ENCODE results near the gene FKRP. TPM values are rescaled to one million over a fixed set of nuclear protein-coding genes. Genes with fewer than 3 reads are reported as not detected.
"Not testable (repeated sequence)": the region's sequence is repeated elsewhere in the genome, so short reads cannot be mapped to it uniquely, and the experiment has no call there.

Gene FKRP
- total RNA-seq, 2 experiments from 2014 or later: 13.4 to 15.4 TPM

DNA sequence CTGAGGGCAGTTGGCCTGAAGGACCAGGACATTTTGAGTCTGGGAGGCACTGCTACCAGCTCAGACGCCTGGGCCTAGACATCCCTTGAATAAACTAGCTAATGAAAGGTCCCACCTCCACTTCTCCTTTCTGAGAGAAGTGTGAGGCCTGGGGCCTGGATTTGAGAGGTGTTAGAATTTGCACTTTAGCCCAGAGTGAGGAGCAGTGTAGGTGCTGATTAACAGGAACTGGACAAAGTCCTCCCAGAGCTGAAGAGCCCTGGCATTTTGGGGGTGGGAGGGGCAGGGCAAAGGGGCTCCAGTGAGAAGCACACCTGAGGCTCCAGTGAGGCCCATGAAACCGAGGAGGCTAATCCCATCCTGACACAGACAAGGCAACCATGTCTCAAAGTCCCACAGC lies 57.7 kb downstream of the FKRP start:
- no peaks in the 10 kb centered on the region for H3K36me3 Mint-ChIP-seq (ENCODE audit: low read depth)
- DNase-seq: no peak
- no peaks in the 10 kb centered on the region for H3K27me3 Mint-ChIP-seq
- no peaks in the 10 kb centered on the region for H3K9me3 Mint-ChIP-seq
- CTCF ChIA-PET: interaction anchor here (0.6 to 2.1 kb wide), 2 partner anchors 37 to 1771 kb away, joined by 5 to 9 read pairs; no protein-coding TSS in a partner anchor
- H3K4me3 Mint-ChIP-seq: no peak overlapping the region
- POLR2A ChIA-PET: no interaction called here
- no peaks in the 10 kb centered on the region for H3K4me1 Mint-ChIP-seq
- H3K27ac Mint-ChIP-seq: no peak overlapping the region

DNA sequence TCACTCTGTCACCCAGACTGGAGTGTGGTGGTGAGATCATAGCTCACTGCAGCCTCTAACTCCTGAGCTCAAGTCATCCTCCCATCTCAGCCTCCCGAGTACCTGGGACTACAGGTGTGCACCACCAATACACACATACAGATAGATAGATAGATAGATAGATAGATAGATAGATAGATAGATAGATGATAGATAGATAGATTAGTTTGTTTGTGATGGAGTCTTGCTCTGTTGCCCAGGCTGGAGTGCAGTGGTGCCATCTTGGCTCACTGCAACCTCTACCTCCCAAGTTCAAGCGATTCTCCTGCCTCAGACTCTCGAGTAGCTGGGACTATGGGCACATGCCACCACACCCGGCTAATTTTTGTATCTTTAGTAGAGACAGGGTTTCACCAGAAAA lies 58.6 kb downstream of the FKRP start:
- not testable (repeated sequence) for H3K27me3 Mint-ChIP-seq; H3K4me1 Mint-ChIP-seq; H3K4me3 Mint-ChIP-seq; DNase-seq; H3K9me3 Mint-ChIP-seq; H3K27ac Mint-ChIP-seq; H3K36me3 Mint-ChIP-seq (ENCODE audit: low read depth)
- CTCF ChIA-PET: interaction anchor here (1.1 to 3.0 kb wide), 7 partner anchors 10 to 46 kb away, joined by 3 to 9 read pairs (median 4); no protein-coding TSS in a partner anchor
- POLR2A ChIA-PET: interaction anchor here (1.0 to 1.1 kb wide), 2 partner anchors 12 to 140 kb away, joined by 3 read pairs; no protein-coding TSS in a partner anchor

DNA sequence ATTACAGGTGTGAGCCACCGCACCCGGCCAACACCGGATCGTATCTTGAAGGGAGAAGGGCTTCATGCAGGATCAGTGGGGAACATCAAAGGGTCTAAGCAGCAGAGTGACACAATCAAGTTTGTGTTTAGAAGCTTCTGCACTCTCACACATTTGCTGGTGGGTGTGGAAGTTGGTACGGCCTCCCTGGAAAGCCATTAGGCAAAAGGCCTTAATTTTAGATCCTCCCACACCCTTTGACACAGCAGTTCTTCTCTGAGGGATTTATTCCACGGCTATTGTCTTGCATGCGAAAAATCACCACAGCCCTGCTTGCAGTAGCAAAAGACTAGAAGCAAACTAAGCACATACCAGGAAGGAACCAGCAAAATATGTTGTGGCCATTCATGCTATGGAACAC lies 60.8 kb downstream of the FKRP start:
- POLR2A ChIA-PET: no interaction called here
- CTCF ChIA-PET: interaction anchor here (0.9 to 3.0 kb wide), 2 partner anchors 14 to 119 kb away, joined by 3 to 9 read pairs; no protein-coding TSS in a partner anchor
- no peaks in the 10 kb centered on the region for H3K27me3 Mint-ChIP-seq

More for the DNA sequence above, 60.8 kb downstream of the FKRP start:
- H3K27ac Mint-ChIP-seq: no peak overlapping the region
- H3K4me3 Mint-ChIP-seq: no peak overlapping the region
- H3K36me3 Mint-ChIP-seq (ENCODE audit: low read depth): no peaks in the 10 kb centered on the region
- DNase-seq: no peak
- H3K9me3 Mint-ChIP-seq: no peaks in the 10 kb centered on the region
- H3K4me1 Mint-ChIP-seq: no peaks in the 10 kb centered on the region

Other genes with a start within 250 kb of the FKRP start
- gene CALM3, start 144.7 kb upstream of the FKRP start, total RNA-seq: 100 to 1,000 TPM; 446 to 465 TPM
- 1 to 10 TPM; 5.3 to 5.6 TPM for gene PTGIR, start 121.0 kb upstream of the FKRP start, total RNA-seq
- gene GNG8, start 109.9 kb upstream of the FKRP start, total RNA-seq: 1 to 10 TPM; 3.1 to 3.4 TPM
- under 1 TPM; 0.15 to 0.20 TPM for gene DACT3, start 84.9 kb upstream of the FKRP start, total RNA-seq
- 100 to 1,000 TPM; 167 to 177 TPM for gene PRKD2, start 28.9 kb upstream of the FKRP start, total RNA-seq
- 10 to 100 TPM; 75.1 to 78.5 TPM for gene STRN4, start 393 bp downstream of the FKRP start, total RNA-seq
- 100 to 1,000 TPM; 200 to 208 TPM for gene SLC1A5, start 42.5 kb downstream of the FKRP start, total RNA-seq
- 100 to 1,000 TPM; 116 to 117 TPM for gene AP2S1, start 104.8 kb downstream of the FKRP start, total RNA-seq
- 10 to 100 TPM; 35.4 to 36.0 TPM for gene ARHGAP35, start 114.9 kb downstream of the FKRP start, total RNA-seq

Data from activated CD4-positive, alpha-beta memory T cell treated with anti-CD3 and anti-CD28 coated beads, Interleukin-2, amount 10 ng/mL, durations not matched to agents 7 days and 5 days (primary cell).